Measurements from ENCODE around the gene ANKRD17.

Gene ANKRD17

GRCh38 chr4:73172161-73172560, 86.4 kb downstream of the ANKRD17 start:
- Histone ChIP-seq H3K9me3 (ENCODE audit: control insufficient read depth, low read length) (no peaks in the 10 kb centered on the region), H3K4me1 (ENCODE audit: control insufficient read depth, insufficient read depth, low read length) (no peaks in the 10 kb centered on the region), H3K27ac (ENCODE audit: insufficient read depth, low read depth, low read length, poor library complexity, severe bottlenecking) (no peak overlapping the region), H3K36me3 (ENCODE audit: control insufficient read depth, insufficient read depth, low read length) (peaks cover 30% of the 10 kb centered on the region), H3K4me3 (ENCODE audit: insufficient read depth, low read depth, low read length) (no peak overlapping the region), H3K27me3 (ENCODE audit: control insufficient read depth, insufficient read depth, low read length, poor library complexity, severe bottlenecking) (no peaks in the 10 kb centered on the region)
- WGBS, 2 experiments: 100% methylated on average over 1 of the region's 2 CpGs; no CpG with 5 or more reads in 1 of the 2 experiments

- Histone ChIP-seq H3K4me3 (ENCODE audit: insufficient read depth, low read depth, low read length) (no peak overlapping the region), H3K36me3 (ENCODE audit: control insufficient read depth, insufficient read depth, low read length) (peaks cover 36% of the 10 kb centered on the region), H3K4me1 (ENCODE audit: control insufficient read depth, insufficient read depth, low read length) (no peaks in the 10 kb centered on the region), H3K9me3 (ENCODE audit: control insufficient read depth, low read length) (no peaks in the 10 kb centered on the region), H3K27me3 (ENCODE audit: control insufficient read depth, insufficient read depth, low read length, poor library complexity, severe bottlenecking) (no peaks in the 10 kb centered on the region), H3K27ac (ENCODE audit: insufficient read depth, low read depth, low read length, poor library complexity, severe bottlenecking) (no peak overlapping the region)
- 95 to 97% methylated on average over 7 of the region's 7 CpGs for WGBS, 2 experiments
These were observed 87.9 kb downstream of the ANKRD17 start for GRCh38 chr4:73170518-73171198.

GRCh38 chr4:73166212-73166611, 92.4 kb downstream of the ANKRD17 start:
- no peaks in the 10 kb centered on the region for H3K4me1 ChIP-seq (ENCODE audit: control insufficient read depth, insufficient read depth, low read length)
- no peak overlapping the region for H3K27ac ChIP-seq (ENCODE audit: insufficient read depth, low read depth, low read length, poor library complexity, severe bottlenecking)
- H3K9me3 ChIP-seq (ENCODE audit: control insufficient read depth, low read length): no peaks in the 10 kb centered on the region
- no peak overlapping the region for H3K4me3 ChIP-seq (ENCODE audit: insufficient read depth, low read depth, low read length)
- no peaks in the 10 kb centered on the region for H3K27me3 ChIP-seq (ENCODE audit: control insufficient read depth, insufficient read depth, low read length, poor library complexity, severe bottlenecking)
- H3K36me3 ChIP-seq (ENCODE audit: control insufficient read depth, insufficient read depth, low read length): peaks cover 39% of the 10 kb centered on the region

- peaks cover 23% of the 10 kb centered on the region for H3K36me3 ChIP-seq (ENCODE audit: control insufficient read depth, insufficient read depth, low read length)
These were observed 96.9 kb downstream of the ANKRD17 start for GRCh38 chr4:73161527-73162185.

GRCh38 chr4:73156394-73156793, 102.2 kb downstream of the ANKRD17 start:
- H3K36me3 ChIP-seq (ENCODE audit: control insufficient read depth, insufficient read depth, low read length): peaks cover 13% of the 10 kb centered on the region
- H3K27me3 ChIP-seq (ENCODE audit: control insufficient read depth, insufficient read depth, low read length, poor library complexity, severe bottlenecking): no peaks in the 10 kb centered on the region
- H3K4me1 ChIP-seq (ENCODE audit: control insufficient read depth, insufficient read depth, low read length): no peaks in the 10 kb centered on the region
- no peak overlapping the region for H3K4me3 ChIP-seq (ENCODE audit: insufficient read depth, low read depth, low read length)
- WGBS, 2 experiments: 90 to 94% methylated on average over 3 of the region's 3 CpGs
- no peaks in the 10 kb centered on the region for H3K9me3 ChIP-seq (ENCODE audit: control insufficient read depth, low read length)
- no peak overlapping the region for H3K27ac ChIP-seq (ENCODE audit: insufficient read depth, low read depth, low read length, poor library complexity, severe bottlenecking)

More at GRCh38 chr4:73161527-73162185, 96.9 kb downstream of the ANKRD17 start:
- H3K4me3 ChIP-seq (ENCODE audit: insufficient read depth, low read depth, low read length): no peak overlapping the region
- H3K27ac ChIP-seq (ENCODE audit: insufficient read depth, low read depth, low read length, poor library complexity, severe bottlenecking): no peak overlapping the region
- no peaks in the 10 kb centered on the region for H3K27me3 ChIP-seq (ENCODE audit: control insufficient read depth, insufficient read depth, low read length, poor library complexity, severe bottlenecking)
- H3K9me3 ChIP-seq (ENCODE audit: control insufficient read depth, low read length): no peaks in the 10 kb centered on the region
- WGBS, 2 experiments: 89 to 94% methylated on average over 6 to 8 of the region's 8 CpGs
- H3K4me1 ChIP-seq (ENCODE audit: control insufficient read depth, insufficient read depth, low read length): no peaks in the 10 kb centered on the region

GRCh38 chr4:73152893-73153292, 105.7 kb downstream of the ANKRD17 start:
- Histone ChIP-seq H3K4me1 (ENCODE audit: control insufficient read depth, insufficient read depth, low read length) (no peaks in the 10 kb centered on the region), H3K27me3 (ENCODE audit: control insufficient read depth, insufficient read depth, low read length, poor library complexity, severe bottlenecking) (no peaks in the 10 kb centered on the region), H3K9me3 (ENCODE audit: control insufficient read depth, low read length) (no peaks in the 10 kb centered on the region), H3K4me3 (ENCODE audit: insufficient read depth, low read depth, low read length) (no peak overlapping the region), H3K36me3 (ENCODE audit: control insufficient read depth, insufficient read depth, low read length) (peaks cover 11% of the 10 kb centered on the region), H3K27ac (ENCODE audit: insufficient read depth, low read depth, low read length, poor library complexity, severe bottlenecking) (no peak overlapping the region)
- 100% methylated on average over 1 of the region's 1 CpG; no CpG with 5 or more reads in 1 of the 2 experiments for WGBS, 2 experiments

GRCh38 chr4:73142995-73143547, 115.5 kb downstream of the ANKRD17 start:
- Histone ChIP-seq H3K36me3 (ENCODE audit: control insufficient read depth, insufficient read depth, low read length) (peaks cover 19% of the 10 kb centered on the region), H3K4me3 (ENCODE audit: insufficient read depth, low read depth, low read length) (no peak overlapping the region)

GRCh38 chr4:73139991-73140390, 118.6 kb downstream of the ANKRD17 start:
- H3K4me1 ChIP-seq (ENCODE audit: control insufficient read depth, insufficient read depth, low read length): no peaks in the 10 kb centered on the region
- H3K4me3 ChIP-seq (ENCODE audit: insufficient read depth, low read depth, low read length): no peak overlapping the region
- H3K27me3 ChIP-seq (ENCODE audit: control insufficient read depth, insufficient read depth, low read length, poor library complexity, severe bottlenecking): no peaks in the 10 kb centered on the region
- H3K27ac ChIP-seq (ENCODE audit: insufficient read depth, low read depth, low read length, poor library complexity, severe bottlenecking): peak overlapping the region; percentile 62
- H3K9me3 ChIP-seq (ENCODE audit: control insufficient read depth, low read length): no peaks in the 10 kb centered on the region
- peaks cover 19% of the 10 kb centered on the region for H3K36me3 ChIP-seq (ENCODE audit: control insufficient read depth, insufficient read depth, low read length)
- 46 to 73% methylated on average over 2 of the region's 2 CpGs for WGBS, 2 experiments

More at GRCh38 chr4:73142995-73143547, 115.5 kb downstream of the ANKRD17 start:
- no peak overlapping the region for H3K27ac ChIP-seq (ENCODE audit: insufficient read depth, low read depth, low read length, poor library complexity, severe bottlenecking)
- WGBS, 2 experiments: 92 to 98% methylated on average over 2 of the region's 4 CpGs
- no peaks in the 10 kb centered on the region for H3K4me1 ChIP-seq (ENCODE audit: control insufficient read depth, insufficient read depth, low read length)
- H3K27me3 ChIP-seq (ENCODE audit: control insufficient read depth, insufficient read depth, low read length, poor library complexity, severe bottlenecking): no peaks in the 10 kb centered on the region
- H3K9me3 ChIP-seq (ENCODE audit: control insufficient read depth, low read length): no peaks in the 10 kb centered on the region

GRCh38 chr4:73139245-73139644, 119.4 kb downstream of the ANKRD17 start:
- WGBS, 2 experiments: 95% methylated on average over 3 of the region's 3 CpGs
- H3K27ac ChIP-seq (ENCODE audit: insufficient read depth, low read depth, low read length, poor library complexity, severe bottlenecking): no peak overlapping the region
- H3K27me3 ChIP-seq (ENCODE audit: control insufficient read depth, insufficient read depth, low read length, poor library complexity, severe bottlenecking): no peaks in the 10 kb centered on the region
- H3K4me3 ChIP-seq (ENCODE audit: insufficient read depth, low read depth, low read length): no peak overlapping the region
- no peaks in the 10 kb centered on the region for H3K9me3 ChIP-seq (ENCODE audit: control insufficient read depth, low read length)
- no peaks in the 10 kb centered on the region for H3K4me1 ChIP-seq (ENCODE audit: control insufficient read depth, insufficient read depth, low read length)
- H3K36me3 ChIP-seq (ENCODE audit: control insufficient read depth, insufficient read depth, low read length): peaks cover 16% of the 10 kb centered on the region

GRCh38 chr4:73137121-73137520, 121.5 kb downstream of the ANKRD17 start:
- Histone ChIP-seq H3K9me3 (ENCODE audit: control insufficient read depth, low read length) (no peaks in the 10 kb centered on the region), H3K27ac (ENCODE audit: insufficient read depth, low read depth, low read length, poor library complexity, severe bottlenecking) (no peak overlapping the region), H3K4me3 (ENCODE audit: insufficient read depth, low read depth, low read length) (no peak overlapping the region), H3K4me1 (ENCODE audit: control insufficient read depth, insufficient read depth, low read length) (no peaks in the 10 kb centered on the region), H3K36me3 (ENCODE audit: control insufficient read depth, insufficient read depth, low read length) (peaks cover 8% of the 10 kb centered on the region), H3K27me3 (ENCODE audit: control insufficient read depth, insufficient read depth, low read length, poor library complexity, severe bottlenecking) (no peaks in the 10 kb centered on the region)
- 84 to 92% methylated on average over 1 to 2 of the region's 2 CpGs for WGBS, 2 experiments
